Measurements from ENCODE around the gene DNAI2.

DNA sequence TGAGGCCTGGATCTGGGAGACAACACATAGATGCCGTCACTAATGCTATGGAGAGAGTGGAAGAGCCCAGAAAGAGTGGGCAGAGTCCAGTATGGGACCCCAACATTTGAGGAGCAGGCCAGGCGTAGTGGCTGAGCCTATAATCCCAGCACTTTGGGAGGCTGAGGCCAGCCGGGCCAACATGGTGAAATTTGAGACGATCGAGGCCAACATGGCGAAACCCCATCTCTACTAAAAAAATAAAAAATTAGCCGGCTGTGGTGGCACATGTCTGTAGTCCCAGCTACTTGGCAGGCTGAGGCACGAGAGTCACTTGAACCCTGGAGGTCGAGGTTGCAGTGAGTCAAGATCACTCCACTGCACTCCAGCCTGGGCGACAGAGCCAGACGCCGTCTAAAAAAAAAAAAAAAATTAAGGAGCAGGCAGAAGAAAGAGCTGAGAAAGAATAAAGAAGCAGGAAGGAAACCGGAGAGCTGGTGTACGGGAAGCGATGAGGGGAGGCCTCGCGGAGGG is 6.0 kb upstream of the DNAI2 start:
- TF ChIP-seq POLR2A (IDR thresholded peaks at IDR 0.05) (no peak), EP300 (IDR thresholded peaks at IDR 0.05) (no peak)
- TF ChIP-seq, protein P1, sequence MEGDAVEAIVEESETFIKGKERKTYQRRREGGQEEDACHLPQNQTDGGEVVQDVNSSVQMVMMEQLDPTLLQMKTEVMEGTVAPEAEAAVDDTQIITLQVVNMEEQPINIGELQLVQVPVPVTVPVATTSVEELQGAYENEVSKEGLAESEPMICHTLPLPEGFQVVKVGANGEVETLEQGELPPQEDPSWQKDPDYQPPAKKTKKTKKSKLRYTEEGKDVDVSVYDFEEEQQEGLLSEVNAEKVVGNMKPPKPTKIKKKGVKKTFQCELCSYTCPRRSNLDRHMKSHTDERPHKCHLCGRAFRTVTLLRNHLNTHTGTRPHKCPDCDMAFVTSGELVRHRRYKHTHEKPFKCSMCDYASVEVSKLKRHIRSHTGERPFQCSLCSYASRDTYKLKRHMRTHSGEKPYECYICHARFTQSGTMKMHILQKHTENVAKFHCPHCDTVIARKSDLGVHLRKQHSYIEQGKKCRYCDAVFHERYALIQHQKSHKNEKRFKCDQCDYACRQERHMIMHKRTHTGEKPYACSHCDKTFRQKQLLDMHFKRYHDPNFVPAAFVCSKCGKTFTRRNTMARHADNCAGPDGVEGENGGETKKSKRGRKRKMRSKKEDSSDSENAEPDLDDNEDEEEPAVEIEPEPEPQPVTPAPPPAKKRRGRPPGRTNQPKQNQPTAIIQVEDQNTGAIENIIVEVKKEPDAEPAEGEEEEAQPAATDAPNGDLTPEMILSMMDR (IDR thresholded peaks at IDR 0.05), result no peak

Data from stomach (tissue), 4 donors.